Neural cell (in vitro differentiated cells): ENCODE results near the gene PBRM1. TPM values are rescaled to one million over a fixed set of nuclear protein-coding genes. Genes with fewer than 3 reads are reported as not detected.
"Not testable (repeated sequence)": the region's sequence is repeated elsewhere in the genome, so short reads cannot be mapped to it uniquely, and the experiment has no call there.

ENCODE experiments used
- H2AFZ ChIP-seq: fragments of 200-600, 300-800 bp; sonication (generic), shearing (Covaris generic); 2 replicates; pipeline ENCODE4 v1.6.0; 2014; ENCODE audit warnings: low read depth, mild to moderate bottlenecking, antibody characterized with exemption, low read length, moderate library complexity
- H3F3A ChIP-seq: fragments of 200-600 bp; shearing (Covaris generic); 2 replicates; pipeline ENCODE4 v1.6.1; 2016; ENCODE audit warnings: mild to moderate bottlenecking, moderate library complexity, mixed read lengths, antibody characterized with exemption, low read length; ENCODE audit not compliant: insufficient read depth, poor library complexity, severe bottlenecking
- H3K27ac ChIP-seq: fragments of 200-600, 300-800 bp; sonication (generic), shearing (Covaris generic); 2 replicates; pipeline ENCODE4 v1.5.1; 2014; ENCODE audit warnings: mild to moderate bottlenecking, low read length, moderate library complexity
- H3K27me3 ChIP-seq: fragments of 300-800, 200-600 bp; sonication (generic), shearing (Covaris generic); 2 replicates; pipeline ENCODE4 v1.6.0; 2014; ENCODE audit warnings: mild to moderate bottlenecking, low read depth, low read length, moderate library complexity; ENCODE audit not compliant: insufficient read depth
- H3K36me3 ChIP-seq: fragments of 300-800, 200-600 bp; sonication (generic), shearing (Covaris generic); 2 replicates; pipeline ENCODE4 v1.5.1; 2014; ENCODE audit warnings: mild to moderate bottlenecking, antibody characterized with exemption, low read length, moderate library complexity; ENCODE audit not compliant: insufficient read depth
- H3K4me2 ChIP-seq: fragments of 300-800, 200-600 bp; sonication (generic), shearing (Covaris generic); 2 replicates; pipeline ENCODE4 v1.6.0; 2014; ENCODE audit warnings: mild to moderate bottlenecking, low read length
- H3K4me3 ChIP-seq: fragments of 300-800, 200-600 bp; sonication (generic), shearing (Covaris generic); 2 replicates; pipeline ENCODE4 v1.5.1; 2014; ENCODE audit warnings: mild to moderate bottlenecking, low read length, moderate library complexity
- H3K79me2 ChIP-seq: fragments of 200-600 bp; shearing (Covaris generic); replicated peaks from 2 replicates; pipeline ENCODE4 v1.6.0; 2014; ENCODE audit warnings: mild to moderate bottlenecking, low read length, moderate library complexity; ENCODE audit not compliant: insufficient read depth
- H3K9ac ChIP-seq: fragments of 300-800, 200-600 bp; sonication (generic), shearing (Covaris generic); 2 replicates; pipeline ENCODE4 v1.6.1; 2016; ENCODE audit warnings: mild to moderate bottlenecking, low read length, mixed read lengths
- H3K9me2 ChIP-seq: fragments of 200-600 bp; shearing (Covaris generic); 2 replicates; pipeline ENCODE4 v1.6.1; 2016; ENCODE audit warnings: mild to moderate bottlenecking, low read length, mixed read lengths; ENCODE audit not compliant: insufficient read depth
- H3K9me3 ChIP-seq: fragments of 200-600, 300-800 bp; sonication (generic), shearing (Covaris generic); 2 replicates; pipeline ENCODE4 v1.6.1; 2016; ENCODE audit warnings: mild to moderate bottlenecking, mixed run types, low read length, moderate library complexity, mixed read lengths
- H4K20me1 ChIP-seq: fragments of 200-600 bp; shearing (Covaris generic); 2 replicates; pipeline ENCODE4 v1.6.1; 2016; ENCODE audit warnings: mild to moderate bottlenecking, mixed run types; ENCODE audit not compliant: insufficient read depth
- EP300 ChIP-seq: fragments of 450-650 bp; conservative IDR thresholded peaks from 2 replicates; pipeline ENCODE4 v1.6.1; 2014; ENCODE audit warnings: antibody characterized with exemption, mild to moderate bottlenecking, moderate library complexity; ENCODE audit not compliant: poor library complexity, severe bottlenecking
- EZH2 ChIP-seq: fragments of 200-600, 300-800 bp; shearing (Covaris generic), sonication (generic); IDR thresholded peaks from 2 replicates; pipeline ENCODE4 v1.6.1; 2014; ENCODE audit warnings: antibody characterized with exemption, low read length, borderline replicate concordance, mild to moderate bottlenecking; ENCODE audit not compliant: insufficient read depth, poor library complexity, severe bottlenecking
- MXI1 ChIP-seq: fragments of 450-650 bp; conservative IDR thresholded peaks from 2 replicates; pipeline ENCODE4 v1.6.1; 2014; ENCODE audit warnings: antibody characterized with exemption, mild to moderate bottlenecking; ENCODE audit not compliant: poor library complexity, severe bottlenecking
- POLR2AphosphoS5 ChIP-seq: IDR thresholded peaks from 2 replicates; pipeline ENCODE4 v1.6.1; 2012
- RAD21 ChIP-seq: fragments of 450-650 bp; conservative IDR thresholded peaks from 2 replicates; pipeline ENCODE4 v1.6.1; 2014; ENCODE audit warnings: antibody characterized with exemption, mild to moderate bottlenecking, moderate library complexity
- SMC3 ChIP-seq: fragments of 450-650 bp; conservative IDR thresholded peaks from 2 replicates; pipeline ENCODE4 v1.6.1; 2014; ENCODE audit warnings: antibody characterized with exemption, mild to moderate bottlenecking, moderate library complexity; ENCODE audit not compliant: poor library complexity
- TAF1 ChIP-seq: IDR thresholded peaks from 2 replicates; pipeline ENCODE4 v1.6.1; 2012; ENCODE audit warnings: low read depth
- polyA plus RNA-seq: library from polyadenylated mRNA; depleted of rRNA; stranded (reverse); fragments of >200 nt; gene quantifications from 2 replicates; pipeline ENCODE4 v1.2.3, GENCODE V29; 2014
- TF ChIP-seq, protein P1 (sequence below): fragments of 450-650 bp; IDR thresholded peaks from 2 replicates; pipeline ENCODE4 v1.5.1; 2014; ENCODE audit warnings: antibody characterized with exemption, mild to moderate bottlenecking, moderate library complexity; ENCODE audit not compliant: poor library complexity, severe bottlenecking
- TF ChIP-seq, protein P2 (sequence below): IDR thresholded peaks from 2 replicates; pipeline ENCODE4 v1.6.1; 2012; ENCODE audit warnings: borderline replicate concordance

Gene PBRM1
- polyA plus RNA-seq, 1 donor from 2014 or later, result 66.6 TPM

DNA sequence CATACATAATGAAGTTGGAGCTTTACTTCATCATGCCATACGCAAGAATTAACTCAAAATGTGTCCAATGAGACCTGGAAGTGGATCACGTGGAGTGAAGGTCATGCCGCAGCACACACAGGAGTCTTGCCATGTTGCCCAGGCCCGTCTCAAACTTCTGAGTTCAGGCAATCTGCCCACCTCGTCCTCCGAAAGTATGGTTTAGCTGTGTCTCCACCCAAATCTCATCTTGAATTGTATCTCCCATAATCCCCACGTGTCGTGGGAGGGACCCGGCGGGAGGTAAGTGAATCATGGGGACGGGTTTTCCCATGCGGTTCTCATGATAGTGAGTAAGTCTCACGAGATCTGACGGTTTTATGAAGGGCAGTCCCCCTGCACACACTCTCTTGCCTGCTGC is 45.9 kb upstream of the PBRM1 start:
- H3K27ac ChIP-seq, result no peak overlapping the region
- peaks cover 10% of the 10 kb centered on the region for H3K36me3 ChIP-seq
- H3K4me2 ChIP-seq, result no peak overlapping the region
- no peak overlapping the region for H3K4me3 ChIP-seq
- no peaks in the 10 kb centered on the region for H3K9me3 ChIP-seq
- no peak overlapping the region for H3K9ac ChIP-seq
- H3K27me3 ChIP-seq, result no peaks in the 10 kb centered on the region
- TF ChIP-seq TAF1, result no peak
- no peaks in the 10 kb centered on the region for H4K20me1 ChIP-seq
- no peaks in the 10 kb centered on the region for H3K9me2 ChIP-seq
- no peaks in the 10 kb centered on the region for H3F3A ChIP-seq
- H3K79me2 ChIP-seq, result no peaks in the 10 kb centered on the region
- no peak overlapping the region for H2AFZ ChIP-seq

DNA sequence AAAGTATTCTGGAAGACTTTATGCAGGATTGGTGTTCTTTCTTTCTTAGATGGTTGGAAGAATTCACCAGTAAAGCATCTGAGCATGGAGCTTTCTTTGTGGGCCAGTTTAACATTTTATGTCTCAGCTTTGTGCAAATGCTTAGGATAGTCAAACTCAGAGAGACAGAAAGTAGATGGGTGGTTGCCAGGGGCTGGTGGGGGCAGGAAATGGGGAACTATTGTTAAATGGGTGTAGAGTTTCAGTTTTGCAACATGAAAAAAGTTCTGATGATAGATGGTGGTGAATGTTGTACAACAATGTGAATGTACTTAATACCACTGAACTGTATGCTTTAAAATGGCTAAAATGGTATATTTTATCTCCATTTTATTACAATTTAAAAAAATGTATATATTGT is 45.0 kb upstream of the PBRM1 start:
- H3K9me3 ChIP-seq, result no peaks in the 10 kb centered on the region

DNA sequence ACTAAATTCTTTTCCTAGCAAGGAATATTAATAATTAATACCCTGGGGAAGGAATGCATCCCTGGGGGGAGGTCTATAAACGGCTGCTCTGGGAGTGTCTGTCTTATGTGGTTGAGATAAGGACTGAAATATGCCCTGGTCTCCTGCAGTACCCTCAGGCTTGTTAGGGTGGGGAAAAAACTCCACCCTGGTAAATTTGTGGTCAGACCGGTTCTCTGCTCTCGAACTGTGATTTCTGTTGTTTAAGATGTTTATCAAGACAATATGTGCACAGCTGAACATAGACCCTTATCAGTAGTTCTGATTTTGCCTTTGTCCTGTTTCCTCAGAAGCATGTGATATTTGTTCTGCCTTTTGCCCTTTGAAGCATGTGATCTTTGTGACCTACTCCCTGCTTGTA is 43.0 kb upstream of the PBRM1 start:
- H3F3A ChIP-seq, H3K4me3 ChIP-seq, H3K9ac ChIP-seq, H3K79me2 ChIP-seq, H3K9me2 ChIP-seq, H3K27me3 ChIP-seq, H4K20me1 ChIP-seq, H3K27ac ChIP-seq, H3K9me3 ChIP-seq, H3K4me2 ChIP-seq, H2AFZ ChIP-seq: not testable (repeated sequence)
- H3K36me3 ChIP-seq, result peaks cover 10% of the 10 kb centered on the region

More for the DNA sequence above, 45.0 kb upstream of the PBRM1 start:
- H3F3A ChIP-seq, result no peaks in the 10 kb centered on the region
- H3K9ac ChIP-seq, result no peak overlapping the region
- peaks cover 10% of the 10 kb centered on the region for H3K36me3 ChIP-seq
- no peak for TF ChIP-seq POLR2AphosphoS5
- TF ChIP-seq, protein P1, sequence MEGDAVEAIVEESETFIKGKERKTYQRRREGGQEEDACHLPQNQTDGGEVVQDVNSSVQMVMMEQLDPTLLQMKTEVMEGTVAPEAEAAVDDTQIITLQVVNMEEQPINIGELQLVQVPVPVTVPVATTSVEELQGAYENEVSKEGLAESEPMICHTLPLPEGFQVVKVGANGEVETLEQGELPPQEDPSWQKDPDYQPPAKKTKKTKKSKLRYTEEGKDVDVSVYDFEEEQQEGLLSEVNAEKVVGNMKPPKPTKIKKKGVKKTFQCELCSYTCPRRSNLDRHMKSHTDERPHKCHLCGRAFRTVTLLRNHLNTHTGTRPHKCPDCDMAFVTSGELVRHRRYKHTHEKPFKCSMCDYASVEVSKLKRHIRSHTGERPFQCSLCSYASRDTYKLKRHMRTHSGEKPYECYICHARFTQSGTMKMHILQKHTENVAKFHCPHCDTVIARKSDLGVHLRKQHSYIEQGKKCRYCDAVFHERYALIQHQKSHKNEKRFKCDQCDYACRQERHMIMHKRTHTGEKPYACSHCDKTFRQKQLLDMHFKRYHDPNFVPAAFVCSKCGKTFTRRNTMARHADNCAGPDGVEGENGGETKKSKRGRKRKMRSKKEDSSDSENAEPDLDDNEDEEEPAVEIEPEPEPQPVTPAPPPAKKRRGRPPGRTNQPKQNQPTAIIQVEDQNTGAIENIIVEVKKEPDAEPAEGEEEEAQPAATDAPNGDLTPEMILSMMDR, result no peak
- TF ChIP-seq RAD21, result no peak
- no peak for TF ChIP-seq EP300
- no peak for TF ChIP-seq SMC3
- TF ChIP-seq EZH2, result no peak
- TF ChIP-seq, protein P2, sequence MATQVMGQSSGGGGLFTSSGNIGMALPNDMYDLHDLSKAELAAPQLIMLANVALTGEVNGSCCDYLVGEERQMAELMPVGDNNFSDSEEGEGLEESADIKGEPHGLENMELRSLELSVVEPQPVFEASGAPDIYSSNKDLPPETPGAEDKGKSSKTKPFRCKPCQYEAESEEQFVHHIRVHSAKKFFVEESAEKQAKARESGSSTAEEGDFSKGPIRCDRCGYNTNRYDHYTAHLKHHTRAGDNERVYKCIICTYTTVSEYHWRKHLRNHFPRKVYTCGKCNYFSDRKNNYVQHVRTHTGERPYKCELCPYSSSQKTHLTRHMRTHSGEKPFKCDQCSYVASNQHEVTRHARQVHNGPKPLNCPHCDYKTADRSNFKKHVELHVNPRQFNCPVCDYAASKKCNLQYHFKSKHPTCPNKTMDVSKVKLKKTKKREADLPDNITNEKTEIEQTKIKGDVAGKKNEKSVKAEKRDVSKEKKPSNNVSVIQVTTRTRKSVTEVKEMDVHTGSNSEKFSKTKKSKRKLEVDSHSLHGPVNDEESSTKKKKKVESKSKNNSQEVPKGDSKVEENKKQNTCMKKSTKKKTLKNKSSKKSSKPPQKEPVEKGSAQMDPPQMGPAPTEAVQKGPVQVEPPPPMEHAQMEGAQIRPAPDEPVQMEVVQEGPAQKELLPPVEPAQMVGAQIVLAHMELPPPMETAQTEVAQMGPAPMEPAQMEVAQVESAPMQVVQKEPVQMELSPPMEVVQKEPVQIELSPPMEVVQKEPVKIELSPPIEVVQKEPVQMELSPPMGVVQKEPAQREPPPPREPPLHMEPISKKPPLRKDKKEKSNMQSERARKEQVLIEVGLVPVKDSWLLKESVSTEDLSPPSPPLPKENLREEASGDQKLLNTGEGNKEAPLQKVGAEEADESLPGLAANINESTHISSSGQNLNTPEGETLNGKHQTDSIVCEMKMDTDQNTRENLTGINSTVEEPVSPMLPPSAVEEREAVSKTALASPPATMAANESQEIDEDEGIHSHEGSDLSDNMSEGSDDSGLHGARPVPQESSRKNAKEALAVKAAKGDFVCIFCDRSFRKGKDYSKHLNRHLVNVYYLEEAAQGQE, result no peak
- TF ChIP-seq TAF1, result no peak
- no peak for TF ChIP-seq MXI1
- no peaks in the 10 kb centered on the region for H4K20me1 ChIP-seq
- no peak overlapping the region for H3K4me2 ChIP-seq
- no peak overlapping the region for H3K27ac ChIP-seq
- no peak overlapping the region for H3K4me3 ChIP-seq
- H3K79me2 ChIP-seq, result no peaks in the 10 kb centered on the region
- no peaks in the 10 kb centered on the region for H3K9me2 ChIP-seq
- no peaks in the 10 kb centered on the region for H3K27me3 ChIP-seq
- H2AFZ ChIP-seq, result no peak overlapping the region
